ENCODE measurements around the gene TRANK1.
"Not testable (repeated sequence)": the region's sequence is repeated elsewhere in the genome, so short reads cannot be mapped to it uniquely, and the experiment has no call there.

TRANK1 gene

DNA sequence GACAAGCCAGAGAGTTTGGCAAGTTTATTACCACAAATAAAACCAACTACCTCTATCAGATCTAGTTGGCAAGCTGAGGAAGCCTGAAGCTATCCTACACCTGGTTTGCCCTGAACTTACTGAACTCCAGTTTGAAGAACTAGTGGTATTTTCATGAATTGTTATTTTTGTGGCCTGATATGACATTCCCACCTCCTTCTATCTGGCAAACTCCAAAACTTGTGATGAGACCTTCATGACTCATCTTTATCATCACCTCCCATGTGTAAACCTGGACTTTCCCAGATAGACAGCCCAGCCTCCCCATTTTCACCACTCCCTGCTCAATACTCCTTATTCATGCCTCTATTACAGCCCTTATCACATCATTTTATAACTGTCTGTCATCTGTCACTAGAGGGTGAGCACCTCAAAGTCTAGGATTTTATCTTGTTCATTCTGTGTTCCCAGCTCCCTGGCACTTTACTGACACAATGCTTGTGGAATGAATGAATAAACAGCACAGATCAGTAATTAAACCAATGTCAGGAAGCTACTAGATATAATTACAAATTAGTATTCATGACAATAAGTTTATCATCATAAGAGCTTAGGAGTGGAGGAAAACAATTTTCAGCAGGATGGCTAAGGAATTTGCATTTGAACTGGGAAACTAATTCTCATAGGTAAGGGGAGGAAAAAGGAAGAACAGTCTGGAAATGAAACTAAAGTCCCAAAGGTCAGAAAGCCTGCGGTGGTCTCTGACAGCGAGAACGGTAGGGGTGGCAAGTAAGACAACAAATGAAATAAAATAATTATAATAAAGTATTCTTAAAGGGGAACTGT, 13.2 kb upstream of the TRANK1 start:
- no peak for DNase-seq

- no peak for DNase-seq
Observed at GRCh38 chr3:36957063-36957462, 12.2 kb upstream of the TRANK1 start.

DNA sequence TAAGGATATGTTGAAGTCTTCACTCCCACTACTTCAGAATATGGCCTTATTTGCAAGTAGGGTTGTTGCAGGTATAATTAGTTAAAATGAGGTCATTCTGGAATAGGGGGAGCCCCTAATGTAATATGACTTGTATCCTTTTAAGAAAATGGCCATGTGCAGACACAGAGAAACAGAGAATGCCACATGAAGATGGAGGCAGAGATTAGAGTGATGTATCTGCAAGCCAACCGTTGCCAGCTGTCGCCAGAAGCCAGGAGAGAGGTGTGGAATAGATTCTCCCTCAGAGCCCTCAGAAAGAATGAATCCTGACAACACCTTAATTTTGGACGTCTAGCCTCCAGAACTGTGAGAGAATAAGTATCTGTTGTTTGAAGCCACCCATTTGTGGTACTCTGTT, 11.3 kb upstream of the TRANK1 start:
- DNase-seq, result no peak

DNA sequence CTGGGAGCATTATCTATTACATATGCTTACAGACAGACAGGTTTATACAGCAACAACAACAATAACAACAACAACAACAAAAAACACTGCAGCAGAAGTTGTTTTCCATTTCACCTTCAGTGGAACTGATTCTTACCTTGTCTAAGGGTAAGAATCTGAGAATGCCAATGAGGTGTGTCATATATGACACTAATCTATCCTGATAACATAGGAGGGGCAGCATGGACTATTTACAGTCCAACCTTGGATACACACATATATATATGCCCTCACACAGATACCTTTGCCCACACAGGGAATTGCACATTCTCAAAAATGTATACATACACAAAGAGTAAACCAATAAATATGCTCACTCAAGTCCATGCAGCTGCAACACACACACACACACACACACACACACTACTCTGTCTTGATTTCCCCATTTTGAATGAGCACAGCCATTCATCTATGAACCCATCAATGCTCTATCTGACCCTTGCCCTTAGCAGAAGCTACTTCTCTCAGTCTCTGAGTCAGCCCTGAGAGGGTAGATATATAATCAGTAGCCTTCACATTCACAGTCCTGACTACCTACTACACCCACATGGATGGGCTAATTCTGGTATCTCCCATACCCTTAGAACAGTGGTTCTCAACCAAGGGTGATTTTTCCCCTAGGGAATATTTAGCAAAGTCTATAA, 9.7 kb upstream of the TRANK1 start:
- DNase-seq, result no peak

DNA sequence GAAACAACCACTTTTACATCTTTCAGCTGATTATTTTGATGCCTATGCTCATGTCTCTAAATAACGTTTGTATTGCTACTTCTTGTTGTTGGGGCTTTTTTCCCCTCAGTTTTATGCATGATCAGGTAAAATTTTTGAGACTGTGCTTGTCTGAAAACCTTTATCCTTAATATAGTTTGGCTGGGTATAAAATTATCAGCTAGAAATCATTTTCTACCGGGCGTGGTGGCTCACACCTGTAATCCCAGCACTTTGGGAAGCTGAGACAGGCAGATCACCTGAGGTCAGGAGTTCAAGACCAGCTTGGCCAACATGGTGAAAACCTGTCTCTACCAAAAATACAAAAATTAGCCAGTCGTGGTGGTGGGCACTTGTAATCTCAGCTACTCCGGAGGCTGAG, 3.0 kb upstream of the TRANK1 start:
- not testable (repeated sequence) for DNase-seq

GRCh38 chr3:36945333-36945980, 603 bp upstream of the TRANK1 start:
- peak in 1 of 56 donors; percentile 9 for DNase-seq

DNA sequence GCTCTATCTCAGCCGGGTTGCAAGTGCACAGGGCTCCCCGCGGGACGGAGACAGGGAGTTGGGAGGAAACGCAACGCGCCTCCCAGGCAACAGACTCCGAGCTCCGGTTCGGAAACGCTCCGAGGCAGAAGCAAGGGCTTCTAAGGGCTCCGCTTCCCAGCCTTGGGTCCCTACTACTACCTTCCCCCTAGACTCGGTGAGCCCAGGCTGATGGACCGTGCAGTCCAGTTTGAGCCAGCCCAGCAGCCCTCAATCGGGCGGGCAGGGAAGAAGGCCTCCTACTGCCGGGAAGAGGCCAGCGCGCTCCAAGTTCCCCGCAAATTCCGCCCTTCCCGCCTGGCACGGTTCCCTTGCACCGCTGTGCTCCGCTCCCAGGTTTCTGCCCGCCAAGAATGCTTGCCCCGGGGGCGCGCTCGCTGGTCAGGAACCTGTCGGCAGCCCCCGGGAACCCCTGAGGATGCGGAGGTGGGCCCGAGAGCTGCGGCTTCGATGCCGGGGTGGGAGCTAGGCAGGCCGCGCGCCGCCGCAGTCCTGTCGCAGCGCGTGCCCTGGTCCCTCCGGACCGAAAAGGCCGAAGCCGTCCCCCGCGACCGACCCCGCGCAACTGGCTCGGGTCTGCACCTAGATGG, 728 bp downstream of the TRANK1 start:
- DNase-seq, result peak in 43 of 56 donors; percentile 2 to 73 (median 43)

GRCh38 chr3:36943601-36944000, 1.3 kb downstream of the TRANK1 start:
- no peak for DNase-seq

GRCh38 chr3:36942638-36943248, 2.1 kb downstream of the TRANK1 start:
- DNase-seq, result no peak

- no peak for DNase-seq
Observed at GRCh38 chr3:36941658-36942057, 3.2 kb downstream of the TRANK1 start.

DNA sequence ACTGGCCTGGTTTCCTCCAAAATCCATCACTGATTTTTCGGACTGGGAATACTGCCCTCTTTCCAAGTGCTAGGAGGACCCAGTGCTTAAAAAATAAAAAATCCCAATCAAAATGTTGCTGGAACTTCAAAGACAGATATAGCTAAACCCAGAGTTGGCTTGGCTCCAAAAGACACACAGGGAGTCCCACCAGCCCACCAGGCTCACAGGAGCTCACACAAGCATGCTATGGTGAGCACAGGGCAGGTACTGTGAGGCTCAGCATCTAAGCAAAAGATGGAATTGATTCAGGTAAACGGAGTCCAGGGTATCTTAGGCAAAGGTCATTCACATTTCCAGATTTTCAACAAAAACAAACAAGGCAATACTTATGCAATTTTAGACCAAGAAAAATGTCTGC, 3.7 kb downstream of the TRANK1 start:
- no peak for DNase-seq

DNA sequence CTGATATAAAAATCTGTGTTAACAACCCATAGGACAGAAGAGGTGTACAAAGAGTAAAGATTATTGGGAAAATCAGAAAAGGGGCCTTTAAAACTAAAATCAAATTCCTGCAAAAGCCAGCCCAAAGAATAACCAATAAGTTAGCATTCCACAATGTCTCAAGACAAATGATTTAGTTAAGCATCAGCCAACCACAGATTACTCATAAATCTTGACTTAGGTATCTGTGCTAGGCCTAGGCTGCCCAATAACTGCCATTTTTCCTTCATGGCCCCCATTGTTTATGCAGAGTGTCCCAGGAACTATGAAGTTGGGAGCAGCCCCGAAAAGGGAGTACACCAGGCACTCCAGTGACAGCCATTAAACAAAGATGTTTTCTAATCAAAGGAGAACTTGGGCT, 7.4 kb downstream of the TRANK1 start:
- no peak for DNase-seq

DNA sequence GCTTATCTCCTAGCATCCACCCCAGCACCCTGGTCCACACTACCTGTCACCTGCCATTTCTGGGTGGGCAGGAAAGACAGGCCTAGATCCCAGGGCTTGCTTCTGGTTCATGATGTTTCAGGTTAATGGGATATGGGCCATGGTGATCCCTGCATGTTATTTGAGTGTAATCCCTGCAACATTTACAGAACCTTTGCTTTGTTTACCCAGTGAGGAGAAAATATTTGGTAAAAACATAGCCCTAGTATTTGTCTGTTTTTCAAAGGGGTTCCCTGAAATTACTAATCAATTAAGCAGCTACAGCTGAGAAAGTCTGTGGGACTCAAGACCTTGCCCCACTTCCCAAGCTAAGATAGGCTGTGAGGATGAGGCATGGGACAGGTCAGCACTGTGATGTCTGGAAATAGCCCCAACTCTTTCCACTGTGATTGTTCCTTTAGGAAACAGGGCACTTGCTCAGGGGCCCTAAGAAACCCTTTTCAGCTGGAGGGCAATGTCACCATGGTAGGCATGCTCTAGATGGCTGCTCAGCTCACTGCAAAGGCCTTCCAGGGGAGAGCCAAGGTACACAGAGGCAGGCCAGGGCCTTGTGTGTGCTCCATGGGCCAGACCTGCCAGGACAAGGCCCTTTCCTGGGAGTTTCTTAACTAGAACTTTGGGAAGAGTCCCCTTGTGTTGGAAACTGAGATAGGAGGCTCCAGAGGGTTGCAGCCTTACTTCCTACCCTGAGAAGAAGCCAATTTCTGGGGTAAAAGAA, 11.1 kb downstream of the TRANK1 start:
- DNase-seq, result no peak

- DNase-seq, result not testable (repeated sequence)
Observed at GRCh38 chr3:36931424-36931823, 13.4 kb downstream of the TRANK1 start.

- DNase-seq, result no peak
Observed at GRCh38 chr3:36928220-36928619, 16.6 kb downstream of the TRANK1 start.

DNA sequence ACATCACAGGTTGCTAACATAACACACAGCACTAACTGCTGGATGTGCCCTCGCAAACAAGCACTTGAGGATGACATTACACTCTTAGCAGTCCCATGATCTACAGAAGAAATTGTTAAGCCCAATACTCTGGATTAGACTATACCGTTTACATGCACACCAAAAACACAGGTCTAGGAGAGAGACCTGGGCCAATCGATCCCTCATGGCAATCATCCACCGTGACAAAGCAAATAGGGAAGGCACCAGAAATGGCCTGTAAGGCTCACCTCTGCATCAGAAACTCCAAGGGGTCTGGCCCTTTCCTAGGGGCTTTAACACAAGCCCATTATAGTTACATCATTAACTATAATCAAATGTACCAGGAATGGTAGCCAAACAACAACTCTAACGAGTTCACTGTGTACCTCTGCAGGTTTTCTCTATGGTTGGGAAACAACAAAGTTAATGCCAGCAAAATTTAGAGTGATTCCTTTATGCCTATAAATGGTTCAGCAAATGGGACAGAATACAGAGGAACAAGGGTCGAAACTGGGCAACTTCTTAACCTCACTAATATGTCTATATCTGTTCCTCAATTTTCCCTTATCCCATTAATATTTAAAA, 18.5 kb downstream of the TRANK1 start:
- DNase-seq, result no peak

DNA sequence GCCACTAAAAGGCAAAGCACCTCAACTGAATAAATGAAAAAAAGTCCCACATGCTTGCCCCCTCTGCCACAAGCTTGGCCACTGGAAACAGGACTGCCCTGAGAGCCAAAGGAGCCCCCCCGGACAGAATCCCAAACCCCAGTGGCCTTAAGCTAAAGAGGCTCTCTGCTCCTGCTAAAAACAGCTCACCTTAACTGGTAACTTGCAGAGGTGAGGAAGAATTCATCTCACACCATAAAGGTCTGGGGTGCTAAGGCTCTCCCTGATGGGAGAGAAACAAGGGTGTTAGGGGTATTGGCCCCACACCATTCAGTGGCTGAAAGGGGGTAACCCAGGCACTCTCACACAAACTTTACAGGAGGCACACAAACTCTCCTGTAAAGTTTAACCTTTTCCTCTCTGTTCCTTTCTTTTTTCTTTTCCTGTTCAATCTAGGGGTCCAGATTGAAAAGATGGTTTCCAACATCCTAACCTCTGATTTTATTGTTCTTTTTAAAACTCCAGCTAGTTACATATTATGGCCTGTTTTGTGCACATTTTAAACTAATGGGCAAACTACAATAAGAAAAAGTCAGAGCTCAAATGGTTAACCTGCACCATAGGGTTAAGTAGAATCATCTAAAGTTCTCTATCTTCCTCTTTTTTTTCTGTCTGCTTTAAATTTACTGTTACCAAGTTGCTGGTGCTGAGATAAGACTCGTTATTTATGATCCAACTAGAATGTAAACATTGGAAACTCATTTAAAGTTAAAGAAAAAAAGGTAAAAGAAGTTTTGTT, 19.9 kb downstream of the TRANK1 start:
- no peak for DNase-seq

DNA sequence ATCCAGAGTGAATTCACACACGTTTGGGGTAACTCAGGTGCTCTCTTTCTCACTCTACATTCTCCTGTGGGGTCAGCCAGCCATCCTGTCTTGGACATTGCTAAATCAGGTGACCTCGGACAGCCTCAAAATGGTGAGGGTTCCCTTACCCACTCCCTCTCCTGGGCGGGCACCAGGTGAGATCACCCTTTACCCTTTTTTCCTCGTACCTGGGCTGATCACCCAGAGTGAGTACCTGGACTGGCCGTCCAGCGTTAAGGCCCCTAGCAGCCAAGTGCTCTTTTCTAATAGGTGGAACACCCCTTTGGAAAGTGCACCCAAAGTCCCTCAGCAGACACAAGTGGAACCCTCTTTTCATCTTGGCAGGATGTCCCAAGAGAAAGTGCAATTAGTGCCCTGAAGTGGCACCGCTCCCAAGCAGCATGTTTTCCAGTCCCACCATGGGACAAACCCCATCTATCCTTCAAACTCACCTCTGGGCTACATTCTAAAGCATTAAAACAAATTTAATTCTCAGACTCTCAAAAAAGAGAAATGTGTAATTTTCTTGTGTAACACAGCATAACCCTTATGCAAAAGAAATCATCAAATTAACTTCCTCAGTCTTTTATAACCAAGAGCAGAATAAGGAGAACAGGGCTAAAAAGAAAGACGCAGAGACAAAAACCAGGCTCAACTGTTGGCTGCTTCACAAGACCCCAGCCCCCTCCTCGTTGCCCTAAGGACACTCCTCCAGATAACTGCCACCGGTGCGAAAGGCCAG, 20.7 kb downstream of the TRANK1 start:
- DNase-seq, result no peak

- peak in 1 of 56 donors; percentile 7 for DNase-seq
Observed at GRCh38 chr3:36923523-36923943, 21.3 kb downstream of the TRANK1 start.

Measured in amygdala (tissue), 56 donors.